H1 (cell line): Measurements from ENCODE around the gene HSD17B3. TPM values are rescaled to one million over a fixed set of nuclear protein-coding genes. Genes with fewer than 3 reads are reported as not detected.

ENCODE experiments used
- CTCF ChIA-PET: fragments of 300-600 bp; sonication (Branson Sonifier 250); formaldehyde crosslinking; loops from one replicate; lab custom pipeline; 2021; ENCODE audit not compliant: partially characterized antibody; lab: Charles Lee
- POLR2A ChIA-PET: fragments of 300-600 bp; sonication (Branson Sonifier 250); formaldehyde crosslinking; loops from one replicate; lab custom pipeline; 2021; ENCODE audit warnings: inconsistent platforms; ENCODE audit not compliant: partially characterized antibody; lab: Charles Lee
- DNase-seq, 2 experiments: peaks; one replicate each; pipeline versions ENCODE4 v3.0.0 to v3.0.0-alpha.2; 2010 to 2022; ENCODE audit warnings: low spot score in 2 of 2, low read depth in 1 of 2, mixed read lengths in 1 of 2
- FAIRE-seq: peaks from 2 replicates; lab custom pipeline; 2011; peaks lifted over from hg19 to GRCh38; lab: Jason Lieb, UNC
- H2AFZ ChIP-seq: 2 replicates; pipeline ENCODE4 v1.8.1; 2012; ENCODE audit warnings: low read length, inconsistent platforms
- H2AK5ac ChIP-seq: 2 replicates; pipeline ENCODE4 v1.6.1; 2013; ENCODE audit warnings: low read depth, low read length
- H2BK120ac ChIP-seq: replicated peaks from 2 replicates; pipeline ENCODE3; 2013; ENCODE audit warnings: low read depth, low read length, inconsistent platforms
- H2BK12ac ChIP-seq: 2 replicates; pipeline ENCODE4 v1.6.1; 2013; ENCODE audit warnings: low read depth, low read length
- H2BK15ac ChIP-seq: 2 replicates; pipeline ENCODE4 v1.6.1; 2013; ENCODE audit warnings: low read length
- H2BK20ac ChIP-seq: 2 replicates; pipeline ENCODE4 v1.6.1; 2013; ENCODE audit warnings: low read length
- H2BK5ac ChIP-seq: 2 replicates; pipeline ENCODE4 v1.6.1; 2013; ENCODE audit warnings: low read depth, low read length
- H3K14ac ChIP-seq: 2 replicates; pipeline ENCODE4 v1.6.1; 2013; ENCODE audit warnings: inconsistent platforms; ENCODE audit not compliant: insufficient read length
- H3K18ac ChIP-seq: 2 replicates; pipeline ENCODE4 v1.6.1; 2013; ENCODE audit warnings: low read length; ENCODE audit errors: extremely low read depth
- H3K23ac ChIP-seq: 2 replicates; pipeline ENCODE4 v1.6.1; 2013; ENCODE audit warnings: inconsistent platforms; ENCODE audit not compliant: insufficient read length
- H3K23me2 ChIP-seq: 2 replicates; pipeline ENCODE4 v1.6.1; 2013; ENCODE audit warnings: low read depth, low read length
- H3K27ac ChIP-seq: 2 replicates; pipeline ENCODE4 v1.6.1; 2011; ENCODE audit warnings: low read depth, low read length, inconsistent platforms
- H3K27me3 ChIP-seq, 4 experiments: replicated peaks in 1 of 4; 1 replicate in 1 of 4; 2 replicates in 3 of 4; pipeline versions ENCODE4 v1.6.1 to v1.8.1; 2011 to 2013; ENCODE audit warnings: low read length in 3 of 4, mild to moderate bottlenecking in 3 of 4, inconsistent platforms in 2 of 4, mixed read lengths in 2 of 4, moderate library complexity in 1 of 4; ENCODE audit not compliant: control insufficient read depth in 3 of 4, insufficient read depth in 3 of 4; ENCODE audit errors: extremely low read depth in 1 of 4
- H3K36me3 ChIP-seq, 4 experiments: 2 replicates each; pipeline versions ENCODE4 v1.6.1 to v1.8.1; 2011 to 2013; ENCODE audit warnings: mild to moderate bottlenecking in 4 of 4, low read length in 3 of 4, moderate library complexity in 2 of 4, control low read depth in 1 of 4, inconsistent platforms in 1 of 4; ENCODE audit not compliant: insufficient read depth in 4 of 4, control insufficient read depth in 2 of 4
- H3K4ac ChIP-seq: replicated peaks from 2 replicates; pipeline ENCODE3; 2013; ENCODE audit warnings: low read length, low read depth, mixed read lengths, inconsistent platforms; ENCODE audit not compliant: insufficient read length
- H3K4me1 ChIP-seq, 4 experiments: replicated peaks in 1 of 4; 1 replicate in 1 of 4; 2 replicates in 3 of 4; pipeline versions ENCODE4 v1.6.1 to v1.8.1; 2011 to 2013; ENCODE audit warnings: low read length in 3 of 4, inconsistent platforms in 2 of 4, mixed read lengths in 1 of 4; ENCODE audit not compliant: insufficient read depth in 4 of 4, control insufficient read depth in 3 of 4
- H3K4me2 ChIP-seq, 2 experiments: 2 replicates each; pipeline versions ENCODE4 v1.6.1 to v1.8.1; 2011 to 2013; ENCODE audit warnings: low read depth in 2 of 2, low read length in 2 of 2, control low read depth in 1 of 2, inconsistent platforms in 1 of 2, mild to moderate bottlenecking in 1 of 2; ENCODE audit not compliant: insufficient read depth in 1 of 2
- H3K4me3 ChIP-seq, 4 experiments: fragments of 200-600, 300-600 bp in 1 of 4; sonication (generic), shearing (Covaris generic), sonication (Bioruptor Twin) in 1 of 4; 2 replicates each; pipeline versions ENCODE4 v1.5.1 to v1.8.1; 2011 to 2016; ENCODE audit warnings: low read length in 4 of 4, low read depth in 3 of 4, control low read depth in 2 of 4, inconsistent platforms in 2 of 4, mild to moderate bottlenecking in 2 of 4, mixed read lengths in 1 of 4, moderate library complexity in 1 of 4; ENCODE audit not compliant: insufficient read depth in 2 of 4; ENCODE audit errors: extremely low read depth in 1 of 4
- H3K56ac ChIP-seq: replicated peaks from 2 replicates; pipeline ENCODE3; 2013; ENCODE audit warnings: low read depth, mild to moderate bottlenecking, mixed read lengths, low read length, inconsistent platforms; ENCODE audit not compliant: insufficient read length
- H3K79me1 ChIP-seq: 2 replicates; pipeline ENCODE4 v1.6.1; 2013; ENCODE audit warnings: low read depth, low read length, control low read depth
- H3K79me2 ChIP-seq, 2 experiments: 2 replicates each; pipeline versions ENCODE4 v1.6.1 to v1.8.1; 2012 to 2013; ENCODE audit warnings: low read length in 2 of 2, mild to moderate bottlenecking in 2 of 2, inconsistent platforms in 1 of 2; ENCODE audit not compliant: insufficient read depth in 2 of 2, control insufficient read depth in 1 of 2
- H3K9ac ChIP-seq, 4 experiments: replicated peaks in 1 of 4; 1 replicate in 1 of 4; 2 replicates in 3 of 4; pipeline versions ENCODE4 v1.6.1 to v1.8.1; 2011 to 2013; ENCODE audit warnings: low read depth in 3 of 4, low read length in 3 of 4, control low read depth in 2 of 4, mild to moderate bottlenecking in 2 of 4, moderate library complexity in 2 of 4, inconsistent platforms in 1 of 4; ENCODE audit errors: extremely low read depth in 1 of 4
- H3K9me3 ChIP-seq, 2 experiments: 2 replicates each; pipeline versions ENCODE4 v1.6.1 to v1.8.1; 2012 to 2013; ENCODE audit warnings: mild to moderate bottlenecking in 2 of 2, moderate library complexity in 2 of 2, control low read depth in 1 of 2, inconsistent platforms in 1 of 2, low read depth in 1 of 2, low read length in 1 of 2, mixed read lengths in 1 of 2; ENCODE audit not compliant: insufficient read depth in 2 of 2
- H4K20me1 ChIP-seq, 2 experiments: replicated peaks in 1 of 2; 2 replicates each; pipeline versions ENCODE3 to v1.8.1; 2011 to 2013; ENCODE audit warnings: inconsistent platforms in 2 of 2, low read length in 2 of 2, mild to moderate bottlenecking in 1 of 2; ENCODE audit not compliant: insufficient read depth in 2 of 2, control insufficient read depth in 1 of 2
- H4K5ac ChIP-seq: 2 replicates; pipeline ENCODE4 v1.6.1; 2013; ENCODE audit warnings: low read length, low read depth, mixed read lengths, inconsistent platforms; ENCODE audit not compliant: insufficient read length
- H4K8ac ChIP-seq: 2 replicates; pipeline ENCODE4 v1.8.0; 2013; ENCODE audit warnings: mild to moderate bottlenecking, moderate library complexity, low read length, inconsistent platforms; ENCODE audit not compliant: insufficient read depth; ENCODE audit errors: extremely low read depth
- H4K91ac ChIP-seq: replicated peaks from 2 replicates; pipeline ENCODE3; 2013; ENCODE audit warnings: low read length, mixed read lengths, inconsistent platforms; ENCODE audit not compliant: insufficient read length
- CHD2 ChIP-seq: IDR thresholded peaks from 2 replicates; pipeline ENCODE4 v1.6.1; 2012; ENCODE audit warnings: low read length, improper control_type of control experiment
- HDAC2 ChIP-seq, 2 experiments: fragments of 300-600 bp in 1 of 2; sonication (generic) in 1 of 2; IDR thresholded peaks; 2 replicates each; pipeline ENCODE4 v1.6.1; 2011 to 2012; ENCODE audit warnings: low read depth in 2 of 2, low read length in 2 of 2, mild to moderate bottlenecking in 2 of 2, moderate library complexity in 2 of 2, borderline replicate concordance in 1 of 2, inconsistent platforms in 1 of 2
- SP1 ChIP-seq: IDR thresholded peaks from 2 replicates; pipeline ENCODE4 v1.6.1; 2011; ENCODE audit warnings: low read depth, low read length
- WGBS, 2 experiments: shearing (Covaris generic) in 1 of 2; methylation state at CpG; one replicate each; pipeline versions ENCODE4 v1.1.6 to v1.1.7; 2013 to 2015; ENCODE audit warnings: low lambda C conversion rate in 2 of 2, mixed read lengths in 2 of 2, inconsistent platforms in 1 of 2, low coverage in 1 of 2, missing lambda C conversion rate in 1 of 2; ENCODE audit not compliant: insufficient replicate concordance in 2 of 2, insufficient coverage in 1 of 2, insufficient read length in 1 of 2; ENCODE audit errors: extremely low coverage in 1 of 2, missing lambda C conversion rate in 1 of 2; 5-methylcytosine and 5-hydroxymethylcytosine counted together
- polyA plus RNA-seq, 7 experiments: library from polyadenylated mRNA; depleted of rRNA in 3 of 7; stranded (reverse) in 5 of 7; unstranded in 2 of 7; fragments of >200 nt in 5 of 7; fragments of 200-250 nt in 2 of 7; gene quantifications; 1 replicate in 5 of 7; 2 replicates in 1 of 7; 4 replicates in 1 of 7; pipeline versions ENCODE4 v1.2.1 to v1.2.3, GENCODE V29; 2011 to 2013; ENCODE audit warnings: missing spikeins in 2 of 7, mixed read lengths in 2 of 7
- total RNA-seq: library from RNA; stranded (reverse); fragmentation: NEBNext Ultra II Directional; extraction: Animal tissue kit (Norgen Biotek cat#: 25700); gene quantifications from 2 replicates; pipeline ENCODE4 v1.2.1, GENCODE V29; 2021

Gene HSD17B3
- total and polyA plus RNA-seq, 2 of the 8 experiments (the other 6 are each of a cell fraction or from before 2014, with no cell fraction given): not detected

GRCh38 chr9:96189995-96190394 is 112.0 kb downstream of the HSD17B3 start:
- Histone ChIP-seq H3K56ac (no peak overlapping the region), H3K4me3 (no peak overlapping the region), H3K79me1 (no peaks in the 10 kb centered on the region), H4K91ac (no peak overlapping the region), H2BK20ac (no peak overlapping the region), H2BK5ac (no peak overlapping the region), H3K4me1 (peaks cover 4 to 9% (median 7%) of the 10 kb centered on the region in 4 experiments), H4K20me1 (no peaks in the 10 kb centered on the region), H3K79me2 (no peaks in the 10 kb centered on the region), H3K36me3 (no peaks in the 10 kb centered on the region; a peak in 1 of 8 replicates), H2BK12ac (no peak overlapping the region), H3K18ac (no peak overlapping the region), H4K8ac (no peak overlapping the region), H2BK120ac (no peak overlapping the region), H3K23ac (no peak overlapping the region), H3K9me3 (peaks cover 18 to 23% of the 10 kb centered on the region in 2 experiments), H3K4me2 (no peak overlapping the region), H3K23me2 (no peaks in the 10 kb centered on the region), H3K27ac (no peak overlapping the region), H4K5ac (no peak overlapping the region), H3K9ac (no peak overlapping the region), H2AFZ (no peak overlapping the region), H2BK15ac (no peak overlapping the region), H2AK5ac (no peak overlapping the region), H3K4ac (no peak overlapping the region), H3K14ac (no peak overlapping the region), H3K27me3 (peaks cover 0 to 4% (median 0%) of the 10 kb centered on the region in 4 experiments; a peak in 1 of 7 replicates)
- ChIA-PET POLR2A (no interaction called here), CTCF (interaction anchor here (0.8 to 2.2 kb wide), 4 partner anchors 8 to 164 kb away, joined by 3 to 5 read pairs (median 4); no protein-coding TSS in a partner anchor)
- no peak for TF ChIP-seq SP1
- no peak for TF ChIP-seq CHD2
- TF ChIP-seq HDAC2 (IDR thresholded peaks at IDR 0.05; ENCODE audit: borderline replicate concordance in 1 of 2, low read depth in 2 of 2, low read length in 2 of 2): no peak
- WGBS, 2 experiments: 83% methylated on average over 2 of the region's 2 CpGs; no CpG with 5 or more reads in 1 of the 2 experiments
- FAIRE-seq (no peak), DNase-seq (no peak)
